MCF 10A (cell line): ENCODE results near the gene MED27. TPM values are rescaled to one million over a fixed set of nuclear protein-coding genes. Genes with fewer than 3 reads are reported as not detected.

Source experiments
- BruUV-seq: library from RNA; stranded (reverse); fragments of 400-500 nt; replicated peaks from 2 replicates; lab custom pipeline; 2021; lab: Mats Ljungman, UMichigan
- CTCF ChIA-PET: fragments of 300-600 bp; sonication (Branson Sonifier 250); formaldehyde crosslinking; extraction: SDS; loops from one replicate; lab custom pipeline; 2021; ENCODE audit warnings: antibody characterized with exemption, inconsistent platforms; lab: Yijun Ruan, JAX
- POLR2A ChIA-PET: fragments of 300-600, 350-650 bp; sonication (Branson Sonifier 250); formaldehyde crosslinking; extraction: SDS; loops from one replicate; lab custom pipeline; 2020; ENCODE audit warnings: antibody characterized with exemption, inconsistent platforms; lab: Yijun Ruan, JAX
- DNase-seq: peaks from one replicate; pipeline ENCODE4 v3.0.0-alpha.2; 2018; ENCODE audit not compliant: unreplicated experiment
- H3K27ac Mint-ChIP-seq: one replicate; pipeline ENCODE4 v1.8.0; 2022; ENCODE audit warnings: mild to moderate bottlenecking, low read depth, mixed read lengths; ENCODE audit not compliant: unreplicated experiment
- H3K27me3 Mint-ChIP-seq: one replicate; pipeline ENCODE4 v1.8.0; 2022; ENCODE audit warnings: mixed read lengths; ENCODE audit not compliant: insufficient read depth, unreplicated experiment
- H3K36me3 Mint-ChIP-seq: one replicate; pipeline ENCODE4 v1.8.0; 2022; ENCODE audit warnings: mild to moderate bottlenecking, moderate library complexity, mixed read lengths; ENCODE audit not compliant: insufficient read depth, unreplicated experiment
- H3K4me1 Mint-ChIP-seq: one replicate; pipeline ENCODE4 v1.8.0; 2022; ENCODE audit warnings: mixed read lengths; ENCODE audit not compliant: insufficient read depth, unreplicated experiment
- H3K4me3 Mint-ChIP-seq: one replicate; pipeline ENCODE4 v1.8.0; 2022; ENCODE audit warnings: mild to moderate bottlenecking, moderate library complexity, mixed read lengths; ENCODE audit not compliant: unreplicated experiment
- H3K9me3 Mint-ChIP-seq: one replicate; pipeline ENCODE4 v1.8.0; 2022; ENCODE audit warnings: mixed read lengths; ENCODE audit not compliant: unreplicated experiment
- CTCF ChIP-seq: fragments of 200-600 bp; IDR thresholded peaks from one replicate; pipeline ENCODE4 v1.8.0; 2022; ENCODE audit warnings: antibody characterized with exemption, mild to moderate bottlenecking; ENCODE audit not compliant: unreplicated experiment
- intact Hi-C: fragments of 100-400 bp; cut with micrococcal nuclease; formaldehyde crosslinking; loops from 2 replicates; pipeline ENCODE4 v1.14.1; 2022
- total RNA-seq: library from RNA; stranded (reverse); gene quantifications from 2 replicates; pipeline ENCODE4 v1.2.3, GENCODE V29; 2022

The MED27 gene
- total RNA-seq, 1 experiment from 2014 or later, result 34.3 TPM

DNA sequence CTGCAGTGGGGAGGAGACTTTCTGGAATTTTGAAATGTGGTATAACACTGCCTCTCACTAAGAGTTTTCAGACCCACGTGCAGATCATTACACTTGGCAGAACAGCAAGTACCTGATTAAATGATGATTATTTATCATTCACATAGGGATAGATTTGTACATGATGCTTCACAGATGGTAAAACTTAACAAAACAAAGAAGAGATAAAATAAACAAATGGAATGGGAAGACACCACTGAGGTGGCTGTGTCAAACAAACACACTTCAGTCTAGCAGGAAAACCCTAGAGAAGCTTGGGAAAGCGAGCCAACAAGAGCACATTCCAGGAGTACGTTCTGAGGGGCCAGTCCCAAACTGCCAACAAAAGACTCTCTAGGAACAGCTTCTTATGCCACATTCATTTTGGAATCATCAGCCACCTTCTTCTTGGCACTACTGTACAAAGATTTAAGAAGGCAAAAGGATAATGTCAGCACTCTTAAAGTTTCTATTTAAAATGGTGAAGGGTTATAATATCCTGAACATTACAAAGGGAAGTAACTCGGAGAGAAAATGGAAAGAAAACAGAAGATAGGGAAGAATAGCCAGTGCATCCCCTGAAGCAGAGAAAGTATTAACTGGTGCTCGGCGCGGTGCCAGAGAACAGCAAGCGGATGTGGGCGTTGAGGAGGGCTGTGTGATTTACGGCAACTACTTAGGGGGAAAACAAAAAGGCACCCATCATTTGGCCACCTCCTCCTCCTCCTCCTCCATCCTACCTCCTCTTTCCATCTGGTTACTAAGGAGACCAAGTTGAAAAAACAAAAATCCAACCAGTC lies 1.6 kb downstream of the MED27 start:
- no peaks in the 10 kb centered on the region for H3K27me3 Mint-ChIP-seq
- CTCF ChIA-PET, result interaction anchor here (0.6 kb wide), 1 partner anchor 58 kb away, joined by 5 read pairs; no protein-coding TSS in a partner anchor
- TF ChIP-seq CTCF, result no peak
- intact Hi-C loops, result loop anchor here (10.0 kb wide), 1 partner anchor 87 kb away; the partner anchor contains the start of gene NTNG2
- peak overlapping the region; percentile 97 for H3K4me3 Mint-ChIP-seq
- no TSS peak for BruUV-seq
- peak overlapping the region; percentile 90 for H3K27ac Mint-ChIP-seq
- peak; percentile 52 for DNase-seq
- H3K4me1 Mint-ChIP-seq, result peaks cover 26% of the 10 kb centered on the region
- POLR2A ChIA-PET, result interaction anchor here (0.6 to 2.4 kb wide), 7 partner anchors 9 to 93 kb away, joined by 3 to 7 read pairs (median 3); no protein-coding TSS in a partner anchor
- no peaks in the 10 kb centered on the region for H3K9me3 Mint-ChIP-seq
- peaks cover 37% of the 10 kb centered on the region for H3K36me3 Mint-ChIP-seq

DNA sequence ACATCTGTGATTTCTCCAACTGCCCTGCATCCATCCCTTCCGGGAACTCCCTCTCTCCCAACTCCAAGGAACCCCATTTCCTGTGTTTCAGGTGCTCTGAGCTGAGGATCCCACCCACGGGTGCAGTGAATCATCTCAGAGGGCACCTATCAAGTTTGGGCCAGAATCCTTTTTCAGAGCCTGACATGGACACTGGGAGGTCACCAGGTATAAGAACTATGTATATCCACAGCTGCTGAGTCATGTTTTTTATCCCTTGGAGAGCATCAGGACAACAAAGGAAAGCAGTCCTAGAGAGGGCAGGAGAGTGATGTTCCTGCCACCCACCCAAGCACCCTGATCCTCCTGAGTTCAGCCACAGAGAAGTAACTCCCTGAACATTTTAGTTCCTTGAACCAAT lies 3.8 kb downstream of the MED27 start:
- POLR2A ChIA-PET, result interaction anchor here (1.1 kb wide), 1 partner anchor 15 kb away, joined by 4 read pairs; no protein-coding TSS in a partner anchor
- no peak overlapping the region for H3K27ac Mint-ChIP-seq
- DNase-seq, result peak; percentile 27
- H3K9me3 Mint-ChIP-seq, result no peaks in the 10 kb centered on the region
- H3K36me3 Mint-ChIP-seq, result peaks cover 51% of the 10 kb centered on the region
- CTCF ChIA-PET, result no interaction called here
- H3K27me3 Mint-ChIP-seq, result no peaks in the 10 kb centered on the region
- intact Hi-C loops, result loop anchor here (10.0 kb wide), 1 partner anchor 89 kb away; the partner anchor contains the start of gene NTNG2
- H3K4me3 Mint-ChIP-seq, result no peak overlapping the region
- H3K4me1 Mint-ChIP-seq, result peaks cover 26% of the 10 kb centered on the region
- TF ChIP-seq CTCF, result no peak
- BruUV-seq, result no TSS peak

- ChIA-PET CTCF (interaction anchor here (0.5 kb wide), 1 partner anchor 246 kb away, joined by 3 read pairs; no protein-coding TSS in a partner anchor), POLR2A (no interaction called here)
- BruUV-seq, result no TSS peak
- Mint-ChIP-seq H3K27me3 (no peaks in the 10 kb centered on the region), H3K27ac (no peak overlapping the region), H3K4me3 (no peak overlapping the region), H3K36me3 (peaks cover 51% of the 10 kb centered on the region), H3K9me3 (no peaks in the 10 kb centered on the region), H3K4me1 (peaks cover 26% of the 10 kb centered on the region)
- TF ChIP-seq CTCF, result no peak
- DNase-seq, result no peak
- intact Hi-C loops, result loop anchor here (10.0 kb wide), 1 partner anchor 90 kb away; the partner anchor contains the start of gene NTNG2
These were observed 4.9 kb downstream of the MED27 start for GRCh38 chr9:132074736-132075135.

DNA sequence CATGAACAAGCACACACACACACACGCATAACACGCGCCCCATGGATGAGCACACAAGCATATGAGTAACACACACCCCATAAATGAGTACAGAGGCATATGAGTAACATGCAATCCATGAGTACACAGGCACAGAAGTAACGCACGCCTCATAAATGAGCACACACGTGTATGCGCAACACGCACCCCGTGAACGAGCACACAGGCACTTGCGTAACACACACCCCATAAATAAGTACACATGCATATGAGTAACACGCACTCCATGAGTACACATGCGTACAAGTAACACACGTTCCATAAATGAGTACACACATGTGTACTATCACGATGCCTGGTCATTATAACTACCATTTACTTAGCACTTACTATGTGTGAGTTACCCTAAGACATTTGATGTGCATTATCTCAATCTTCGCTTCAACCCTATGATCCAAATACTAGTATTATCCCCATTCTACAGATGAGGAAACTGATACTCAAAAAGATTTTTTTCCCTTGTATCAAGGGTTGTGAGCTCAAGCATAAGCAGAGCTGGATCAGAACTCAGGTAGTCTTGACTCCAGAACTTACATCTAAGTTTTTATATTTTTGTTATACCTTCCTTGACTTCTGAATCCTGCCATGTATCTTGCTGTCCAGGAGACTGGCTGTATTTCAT lies 7.7 kb downstream of the MED27 start:
- intact Hi-C loops, result loop anchor here (10.0 kb wide), 1 partner anchor 93 kb away; the partner anchor contains the start of gene NTNG2
- Mint-ChIP-seq H3K9me3 (no peaks in the 10 kb centered on the region), H3K4me3 (no peak overlapping the region), H3K27ac (no peak overlapping the region), H3K4me1 (peaks cover 12% of the 10 kb centered on the region), H3K27me3 (no peaks in the 10 kb centered on the region), H3K36me3 (peaks cover 61% of the 10 kb centered on the region)
- no peak for TF ChIP-seq CTCF
- no peak for DNase-seq
- ChIA-PET POLR2A (no interaction called here), CTCF (no interaction called here)
- no TSS peak for BruUV-seq
